HG03159 (cell line): Measurements from ENCODE around the gene DDTL.
"Not testable (repeated sequence)": the region's sequence is repeated elsewhere in the genome, so short reads cannot be mapped to it uniquely, and the experiment has no call there.

ENCODE experiments used
- ATAC-seq: cut with Tn5 transposase; IDR thresholded peaks from one replicate; pipeline ENCODE4 v1.9.1; 2021; ENCODE audit warnings: mild to moderate bottlenecking, moderate library complexity; ENCODE audit not compliant: unreplicated experiment

DDTL gene

DNA sequence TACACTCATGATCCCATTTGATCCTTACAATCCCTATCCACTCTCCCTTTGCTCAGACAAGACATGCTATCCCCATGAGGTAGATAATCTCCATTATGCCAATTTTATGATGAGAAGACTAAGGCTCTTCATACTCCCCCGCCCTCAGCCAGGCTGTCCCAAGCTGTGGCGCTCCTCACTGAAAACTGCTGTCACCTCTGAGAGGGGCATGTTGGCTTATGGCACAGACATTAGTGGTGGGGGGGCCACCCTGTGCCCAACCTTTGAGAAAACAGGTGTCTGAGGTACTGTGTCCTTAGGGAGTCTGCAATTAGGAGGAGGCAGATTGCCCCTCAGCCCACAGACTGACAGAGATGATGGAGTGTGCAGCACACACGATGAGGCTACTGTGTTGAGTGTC is 2.4 kb downstream of the DDTL start:
- no peak for ATAC-seq

DNA sequence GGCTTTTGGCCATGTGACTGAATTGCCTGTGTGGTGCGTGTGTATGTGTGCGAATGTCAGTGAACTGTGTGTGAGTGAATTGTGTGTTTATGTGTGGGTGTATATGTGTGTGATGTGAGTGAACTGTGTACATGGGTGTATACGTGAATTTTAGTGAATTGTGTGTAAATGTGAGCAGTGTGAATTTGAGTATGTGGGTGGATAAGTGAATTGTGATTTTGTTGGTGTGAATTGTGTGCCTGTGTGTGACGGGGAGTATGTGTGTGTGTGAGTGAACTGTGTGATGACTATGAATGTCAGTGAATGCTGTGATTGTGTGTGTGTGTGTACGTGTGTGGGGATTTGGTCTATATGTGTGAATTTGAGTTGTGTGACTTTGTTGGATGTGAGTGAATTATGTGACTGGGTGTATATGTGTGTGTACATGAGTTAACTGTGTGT is 3.5 kb downstream of the DDTL start:
- no peak for ATAC-seq

DNA sequence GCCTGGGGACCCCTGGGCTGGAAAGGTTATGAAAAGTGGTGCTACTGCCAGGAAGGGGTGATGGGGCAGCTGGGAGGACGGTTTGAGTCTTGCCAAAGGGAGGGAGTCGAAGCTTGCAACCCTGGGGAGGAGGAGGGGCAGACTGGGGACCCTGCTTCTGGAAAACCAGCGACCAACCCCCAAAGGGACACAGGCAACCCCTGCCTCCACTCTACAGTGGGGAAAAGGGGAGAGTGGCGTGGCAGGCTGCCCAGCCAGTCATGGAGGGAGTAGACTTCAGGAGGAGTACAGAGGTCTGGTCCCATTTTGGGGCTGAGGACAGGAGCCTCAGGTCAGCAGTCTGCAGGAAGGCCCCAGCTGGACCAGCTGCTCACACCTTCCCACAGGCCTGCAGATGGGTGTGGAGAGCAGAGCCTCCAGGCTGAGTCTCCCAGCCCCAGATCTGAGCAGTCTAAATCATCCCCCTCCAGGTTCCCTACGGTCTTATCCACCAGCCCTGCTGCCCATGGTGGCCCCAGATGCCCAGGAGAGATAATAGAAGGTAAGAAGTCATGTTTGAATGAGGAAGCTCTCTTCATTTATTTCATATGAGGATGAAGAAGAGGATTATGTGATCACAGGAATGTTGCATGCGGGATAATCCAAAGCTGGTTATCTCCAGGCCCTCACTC is 4.3 kb downstream of the DDTL start:
- no peak for ATAC-seq

DNA sequence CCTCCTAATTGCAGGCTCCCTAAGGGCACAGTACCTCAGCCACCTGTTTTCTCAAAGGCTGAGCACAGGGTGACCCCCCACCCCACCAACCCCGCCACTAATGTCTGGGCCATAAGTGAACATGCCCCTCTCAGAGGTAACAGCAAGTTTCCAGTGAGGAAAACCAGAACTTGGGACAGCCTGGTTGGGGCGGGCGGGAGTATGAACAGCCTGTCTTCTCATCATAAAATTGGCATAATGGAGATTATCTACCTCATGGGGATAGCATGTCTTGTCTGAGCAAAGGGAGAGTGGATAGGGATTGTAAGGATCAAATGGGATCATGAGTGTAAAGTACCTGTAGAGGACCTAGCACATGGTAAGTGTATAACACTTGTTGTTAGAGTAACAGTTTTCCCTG is 5.2 kb downstream of the DDTL start:
- ATAC-seq, result not testable (repeated sequence)

GRCh38 chr22:23974345-23974744 is 7.7 kb downstream of the DDTL start, which contains the start of gene DDT:
DDT (minus strand) TSS chr22:23974441; CDS start chr22:23974414, 27 bp downstream.
- peak; percentile 89 for ATAC-seq

GRCh38 chr22:23974836-23975352 is 8.2 kb downstream of the DDTL start:
- peak; percentile 31 for ATAC-seq

DNA sequence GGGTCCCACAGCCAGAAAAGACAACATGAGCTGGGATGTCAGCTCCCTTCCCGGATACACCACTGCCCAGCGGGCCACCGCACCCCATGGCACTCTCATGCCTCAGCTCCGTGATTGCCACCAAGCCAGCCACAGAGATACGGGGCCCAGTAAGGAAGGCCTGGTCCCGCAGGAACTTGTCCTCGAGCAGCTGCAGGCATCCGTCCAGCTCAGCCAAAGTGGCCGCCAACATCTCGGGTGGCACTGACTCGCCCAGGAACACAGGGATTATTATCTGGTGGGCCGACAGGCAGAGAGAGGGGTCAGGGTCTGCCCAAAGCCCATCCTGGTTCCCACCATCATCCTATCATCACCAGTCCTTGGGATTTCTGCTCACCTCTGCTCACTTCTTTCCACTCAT is 10.6 kb downstream of the DDTL start:
- not testable (repeated sequence) for ATAC-seq

DNA sequence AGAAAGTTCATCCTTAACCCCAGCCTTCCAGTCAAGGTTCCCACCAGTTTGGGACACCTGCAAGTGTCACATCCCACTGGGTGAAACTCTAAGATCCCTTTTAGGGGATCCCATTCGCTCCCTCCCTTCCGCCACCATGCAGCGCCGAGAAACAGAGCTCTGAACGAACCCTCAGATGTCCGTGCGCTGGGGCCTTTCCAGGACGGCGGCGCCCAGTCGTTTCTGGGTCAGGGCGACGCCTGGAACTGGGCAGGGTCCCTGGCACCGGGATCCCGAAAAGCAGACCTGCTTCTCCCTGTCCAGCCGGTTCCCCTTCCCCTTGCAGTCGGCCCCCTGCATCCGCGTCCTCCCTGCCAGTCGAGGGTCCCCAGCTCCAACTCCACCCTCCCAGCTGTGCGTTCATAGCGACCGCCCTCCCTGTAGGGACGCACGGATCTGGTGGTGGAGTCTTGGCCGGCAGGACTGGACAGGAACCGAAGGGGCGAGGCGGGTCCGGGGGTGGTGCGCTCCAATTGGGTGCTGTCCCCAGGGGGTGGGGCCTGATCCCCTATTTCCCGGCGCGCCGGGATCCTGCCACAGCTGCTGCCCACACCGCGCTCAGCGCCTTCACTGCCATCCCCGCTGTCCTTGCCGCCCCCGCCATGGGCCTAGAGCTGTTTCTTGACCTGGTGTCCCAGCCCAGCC is 13.0 kb downstream of the DDTL start, which contains the start of gene GSTT2:
GSTT2 (plus strand) TSS at position 578 of the 684 bp plus-strand sequence.
- ATAC-seq, result not testable (repeated sequence)

- ATAC-seq, result not testable (repeated sequence)
These were observed 13.9 kb downstream of the DDTL start for GRCh38 chr22:23980567-23980966.

- ATAC-seq, result no peak
These were observed 17.7 kb downstream of the DDTL start for GRCh38 chr22:23984430-23984829.

DNA sequence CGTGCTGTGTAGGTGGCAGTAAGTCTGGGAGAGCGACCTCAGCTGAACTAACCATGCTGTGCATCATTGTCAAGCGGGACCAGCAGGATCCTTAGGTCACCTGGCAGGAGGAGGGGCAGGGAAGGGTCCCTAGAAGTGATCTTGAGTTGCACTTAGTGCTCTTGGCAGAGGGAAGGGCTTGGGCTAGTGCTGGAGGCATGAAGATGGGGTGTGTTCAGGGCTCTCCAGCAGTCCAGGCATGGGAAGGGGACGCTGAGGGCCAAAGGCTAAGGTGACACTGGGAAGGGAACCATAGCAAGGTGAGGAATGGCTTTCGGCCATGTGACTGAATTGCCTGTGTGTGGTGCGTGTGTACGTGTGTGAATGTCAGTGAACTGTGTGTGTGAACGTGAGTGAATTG is 19.4 kb downstream of the DDTL start:
- ATAC-seq, result not testable (repeated sequence)

DNA sequence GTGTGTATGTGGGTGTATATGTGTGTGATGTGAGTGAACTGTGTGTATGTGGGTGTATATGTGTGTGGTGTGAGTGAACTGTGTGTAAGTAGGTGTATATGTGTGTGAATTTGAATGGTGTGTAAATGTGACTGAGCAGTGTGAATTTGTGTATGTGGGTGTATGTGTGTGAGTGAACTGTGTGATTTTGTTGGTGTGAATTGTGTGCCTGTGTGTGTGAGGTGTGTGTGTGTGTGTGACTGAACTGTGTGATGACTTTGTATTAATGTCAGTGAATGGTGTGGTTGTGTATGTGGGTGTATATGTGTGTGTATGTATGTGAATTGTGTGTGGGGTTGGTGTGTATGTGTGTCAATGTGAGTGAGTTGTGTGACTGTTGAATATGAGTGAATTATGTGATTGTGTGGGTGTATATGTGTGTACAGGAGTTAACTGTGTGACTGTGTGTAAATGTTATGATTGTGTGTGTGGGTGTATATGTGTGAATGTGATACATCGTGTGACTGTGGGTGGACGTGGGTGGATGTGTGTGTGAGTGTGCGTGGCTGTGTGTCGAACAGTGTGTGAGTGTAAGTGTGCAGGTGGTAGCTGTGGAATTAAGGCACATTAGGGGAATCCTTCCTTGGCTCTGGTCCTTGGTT is 20.0 kb downstream of the DDTL start:
- not testable (repeated sequence) for ATAC-seq

DNA sequence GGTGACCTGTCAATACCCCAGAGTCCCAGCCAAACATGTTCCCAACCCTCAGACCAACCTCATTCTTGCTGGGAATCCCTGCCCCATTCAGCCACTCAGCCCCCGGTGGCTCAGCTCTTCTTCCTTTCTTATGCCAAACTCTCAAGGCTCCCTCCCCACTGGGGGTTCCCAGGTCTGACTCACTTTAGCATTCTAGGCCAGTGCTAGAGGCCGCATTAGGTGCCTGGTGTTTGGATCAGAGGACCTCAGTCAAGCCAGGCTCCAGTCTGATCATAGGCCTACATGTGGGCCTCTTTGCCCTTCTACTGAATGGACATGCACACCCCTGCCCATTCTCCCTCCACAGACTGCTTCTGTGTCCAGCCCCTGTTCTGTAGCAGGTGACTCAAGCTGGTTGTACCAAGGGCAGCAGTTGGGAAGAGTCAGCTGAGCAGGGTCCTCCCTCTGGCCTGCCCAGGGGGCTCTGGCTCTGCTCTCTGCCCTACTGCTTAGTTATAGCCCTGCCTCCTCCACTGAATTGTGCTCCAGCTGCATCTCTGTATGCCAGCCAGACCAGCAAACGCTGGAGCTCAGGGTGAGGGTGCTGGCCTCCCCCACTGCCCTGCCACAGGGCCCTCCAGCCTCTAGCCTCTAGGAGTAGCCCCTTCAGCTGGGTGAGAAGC is 23.0 kb downstream of the DDTL start:
- ATAC-seq, result not testable (repeated sequence)

DNA sequence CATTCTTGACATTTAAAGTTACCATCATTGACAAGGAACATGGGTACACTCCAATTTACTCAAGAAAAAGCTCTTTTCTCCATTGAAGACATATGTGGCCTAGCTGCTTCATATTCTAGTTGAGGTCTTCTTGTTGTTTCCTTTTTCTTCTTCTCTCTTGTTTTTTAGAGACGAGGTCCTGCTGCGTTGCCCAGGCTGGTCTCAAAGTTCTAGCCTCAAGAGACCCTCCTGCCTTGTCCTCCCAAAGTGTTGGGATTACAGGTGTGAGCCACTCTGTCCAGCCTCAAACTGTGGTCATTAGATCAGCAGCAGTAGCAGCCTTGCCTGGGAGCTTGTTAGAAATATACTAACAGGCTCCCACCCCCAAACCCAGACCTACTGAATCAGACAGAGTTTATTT is 26.4 kb downstream of the DDTL start:
- ATAC-seq, result not testable (repeated sequence)

- ATAC-seq, result not testable (repeated sequence)
These were observed 27.0 kb downstream of the DDTL start for GRCh38 chr22:23993581-23994177.

DNA sequence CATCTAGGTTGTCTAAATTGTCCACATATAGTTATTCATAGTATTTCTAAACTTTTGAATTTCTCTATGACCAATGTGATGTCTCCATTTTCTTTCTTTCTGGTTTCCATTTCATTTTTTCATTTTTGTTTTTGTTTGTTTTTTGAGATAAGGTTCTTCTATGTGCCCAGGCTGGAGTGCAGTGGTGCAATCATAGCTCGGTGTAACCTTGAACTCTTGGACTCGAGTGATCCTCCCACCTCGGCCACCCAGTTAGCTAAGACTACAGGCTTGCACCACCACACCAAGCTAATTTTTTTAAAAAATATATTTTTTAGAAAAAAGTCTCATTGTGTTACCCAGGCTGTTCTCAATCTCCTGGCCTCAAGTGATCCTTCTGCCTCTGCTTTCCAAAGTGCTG is 30.4 kb downstream of the DDTL start:
- ATAC-seq, result no peak

- ATAC-seq, result not testable (repeated sequence)
These were observed 33.1 kb downstream of the DDTL start for GRCh38 chr22:23999779-24000178.

GRCh38 chr22:24001314-24001713 is 34.6 kb downstream of the DDTL start:
- ATAC-seq, result no peak

DNA sequence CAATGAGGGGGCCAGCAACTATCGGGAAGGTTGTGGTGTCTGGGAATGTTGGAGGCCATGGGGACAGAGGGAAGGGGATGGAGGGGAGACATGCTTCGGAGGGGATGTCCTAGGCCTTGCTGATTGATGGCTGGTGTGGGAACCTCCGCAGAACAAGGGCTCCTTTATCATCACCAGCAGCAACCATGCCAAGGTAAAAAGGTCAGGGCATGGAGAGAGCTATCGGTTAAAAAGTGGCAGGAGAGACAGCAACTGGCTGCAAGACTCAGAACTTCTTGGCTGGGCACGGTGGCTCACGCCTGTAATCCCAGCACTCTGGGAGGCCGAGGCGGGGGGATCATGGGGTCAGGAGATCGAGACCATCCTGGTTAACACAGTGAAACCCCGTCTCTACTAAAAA is 35.6 kb downstream of the DDTL start:
- no peak for ATAC-seq

DNA sequence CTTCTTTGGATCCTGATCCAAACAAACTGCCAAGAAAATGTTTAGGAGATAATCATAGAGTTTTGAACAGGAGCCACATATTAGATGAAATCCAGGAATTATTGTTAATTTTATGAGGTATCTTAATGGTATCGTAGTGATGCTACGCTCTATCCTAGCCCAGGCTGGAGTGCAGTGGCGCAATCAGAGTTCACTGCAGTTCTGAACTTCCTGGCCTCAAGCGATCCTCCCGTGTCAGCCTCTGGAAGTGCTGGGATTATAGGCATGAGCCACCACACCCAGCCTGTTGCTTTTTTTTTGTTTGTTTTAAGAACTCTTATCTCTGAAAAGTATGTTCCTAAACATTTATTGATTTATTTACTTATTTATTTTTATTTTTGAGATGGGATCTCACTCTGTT is 36.2 kb downstream of the DDTL start:
- ATAC-seq, result no peak

DNA sequence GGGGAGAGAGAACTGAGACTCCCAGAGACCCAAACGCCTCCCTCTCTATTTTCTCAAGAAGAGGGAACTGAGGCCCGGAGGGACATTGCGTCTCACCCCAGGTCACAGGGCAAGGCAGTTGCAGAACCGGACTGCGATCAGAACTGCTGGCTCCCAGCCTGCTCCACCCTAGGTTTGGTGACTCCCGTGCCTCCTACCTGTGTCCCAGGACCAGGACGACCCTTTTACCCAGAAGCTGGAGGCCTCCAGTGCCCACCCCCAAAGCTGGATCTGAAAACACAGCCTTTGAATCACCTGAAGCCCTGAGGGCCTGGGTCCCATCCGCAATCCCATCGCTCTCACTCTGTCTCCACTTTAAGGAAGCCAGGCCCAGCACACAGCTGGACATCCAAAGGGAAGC is 37.2 kb downstream of the DDTL start:
- no peak for ATAC-seq
